HS-27A (cell line): ENCODE measurements around the gene WDHD1.
"Not testable (repeated sequence)": the region's sequence is repeated elsewhere in the genome, so short reads cannot be mapped to it uniquely, and the experiment has no call there.

Experiments
- DNase-seq: peaks from one replicate; pipeline ENCODE4 v3.0.0-alpha.2; 2012; ENCODE audit warnings: low read depth, missing footprints

Gene WDHD1

GRCh38 chr14:54947230-54947629 is 79.7 kb downstream of the WDHD1 start:
- DNase-seq: no peak

- DNase-seq: no peak
Measured at GRCh38 chr14:54946500-54946899, 80.4 kb downstream of the WDHD1 start.

GRCh38 chr14:54944737-54945391 is 82.0 kb downstream of the WDHD1 start:
- no peak for DNase-seq

- DNase-seq: no peak
Measured at GRCh38 chr14:54942913-54943312, 84.0 kb downstream of the WDHD1 start.

- no peak for DNase-seq
Measured at GRCh38 chr14:54936816-54937215, 90.1 kb downstream of the WDHD1 start.

- DNase-seq: no peak
Measured at GRCh38 chr14:54935958-54936357, 90.9 kb downstream of the WDHD1 start.

- DNase-seq: no peak
Measured at GRCh38 chr14:54935100-54935499, 91.8 kb downstream of the WDHD1 start.

GRCh38 chr14:54933006-54933405 is 93.9 kb downstream of the WDHD1 start:
- no peak for DNase-seq

GRCh38 chr14:54931598-54932340 is 95.1 kb downstream of the WDHD1 start:
- no peak for DNase-seq

- DNase-seq: no peak
Measured at GRCh38 chr14:54931101-54931500, 95.8 kb downstream of the WDHD1 start.

- no peak for DNase-seq
Measured at GRCh38 chr14:54929556-54929955, 97.3 kb downstream of the WDHD1 start.

- no peak for DNase-seq
Measured at GRCh38 chr14:54928216-54928615, 98.7 kb downstream of the WDHD1 start.

GRCh38 chr14:54927551-54927950 is 99.3 kb downstream of the WDHD1 start:
- DNase-seq: no peak

GRCh38 chr14:54926570-54926969 is 100.3 kb downstream of the WDHD1 start:
- not testable (repeated sequence) for DNase-seq

- DNase-seq: no peak
Measured at GRCh38 chr14:54922598-54922997, 104.3 kb downstream of the WDHD1 start.

- no peak for DNase-seq
Measured at GRCh38 chr14:54920052-54920451, 106.8 kb downstream of the WDHD1 start.

GRCh38 chr14:54919330-54919729 is 107.6 kb downstream of the WDHD1 start:
- no peak for DNase-seq

GRCh38 chr14:54918427-54918826 is 108.5 kb downstream of the WDHD1 start:
- no peak for DNase-seq

GRCh38 chr14:54916101-54916500 is 110.8 kb downstream of the WDHD1 start:
- DNase-seq: no peak

GRCh38 chr14:54909817-54910558 is 116.9 kb downstream of the WDHD1 start:
- DNase-seq: no peak

GRCh38 chr14:54908973-54909372 is 117.9 kb downstream of the WDHD1 start:
- not testable (repeated sequence) for DNase-seq

- no peak for DNase-seq
Measured at GRCh38 chr14:54908190-54908589, 118.7 kb downstream of the WDHD1 start.

- DNase-seq: no peak
Measured at GRCh38 chr14:54906075-54906474, 120.8 kb downstream of the WDHD1 start.
